Psoas muscle (tissue), 8 donors: ENCODE results near the gene PSMD10. TPM values are rescaled to one million over a fixed set of nuclear protein-coding genes. Genes with fewer than 3 reads are reported as not detected.

Experiments
- ATAC-seq, 4 donors: fragments of 200-7000 bp; cut with Tn5 transposase; one replicate each; pipeline ENCODE4 v1.9.1; 2020; ENCODE audit warnings: moderate library complexity in 3 of 4, mild to moderate bottlenecking in 2 of 4
- DNase-seq, 2 donors: peaks; one replicate each; pipeline ENCODE4 v3.0.0-alpha.2; 2020
- H3K27ac ChIP-seq: fragments of 200-600 bp; one replicate; pipeline ENCODE4 v1.8.0; 2022
- H3K27me3 ChIP-seq, 3 donors: fragments of 200-600 bp in 1 of 3; one replicate each; pipeline versions ENCODE4 v1.6.1 to v1.8.0; 2013 to 2022; ENCODE audit warnings: low read length in 2 of 3, mild to moderate bottlenecking in 2 of 3, moderate library complexity in 1 of 3; ENCODE audit not compliant: insufficient read depth in 3 of 3
- H3K36me3 ChIP-seq, 2 donors: fragments of 200-600 bp in 1 of 2; one replicate each; pipeline versions ENCODE4 v1.6.1 to v1.8.0; 2013 to 2022; ENCODE audit warnings: low read depth in 1 of 2, mild to moderate bottlenecking in 1 of 2, moderate library complexity in 1 of 2; ENCODE audit not compliant: insufficient read depth in 1 of 2
- H3K4me1 ChIP-seq: fragments of 200-600 bp; one replicate; pipeline ENCODE4 v1.8.0; 2022
- H3K4me3 ChIP-seq: fragments of 200-600 bp; one replicate; pipeline ENCODE4 v1.8.0; 2022; ENCODE audit warnings: mild to moderate bottlenecking
- H3K9me3 ChIP-seq: fragments of 200-600 bp; one replicate; pipeline ENCODE4 v1.8.0; 2022
- CTCF ChIP-seq: fragments of 200-600 bp; IDR thresholded peaks from one replicate; pipeline ENCODE4 v1.8.0; 2022; ENCODE audit warnings: antibody characterized with exemption
- WGBS, 3 donors: extraction: QIAGEN DNeasy Blood & Tissue Kit; methylation state at CpG; one replicate each; pipeline versions ENCODE4 v1.1.6 to v1.1.7; 2013; 5-methylcytosine and 5-hydroxymethylcytosine counted together
- intact Hi-C, 2 donors: fragments of 100-400 bp; cut with DNase I; formaldehyde crosslinking; loops; one replicate each; pipeline versions ENCODE4 v1.11.0 to v1.14.2; 2022
- polyA plus RNA-seq, 3 donors: library from polyadenylated mRNA; stranded (reverse); fragments of 200-250 nt; gene quantifications; one replicate each; pipeline ENCODE4 v1.2.3, GENCODE V29; 2013
- total RNA-seq, 4 donors: library from RNA; stranded (reverse); fragmentation: NEBNext Ultra II Directional in 2 of 4; extraction: Animal tissue kit (Norgen Biotek cat#: 25700) in 2 of 4; gene quantifications; one replicate each; pipeline versions ENCODE4 v1.2.1 to v1.2.4, GENCODE V29; 2021 to 2023
- donor health status: healthy with polysubstance abuse.
- donor health status: DM: no; HTN: no; CAD: no; lungs with moderate emphysema.
- donor health status: Bipolar disorder and iron deficiency.
- donor health status: healthy.
- donor health status: DM: yes; HTN: yes; CAD: no.
- donor health status: DM: no; HTN: no; CAD: no.
- donor health status: DM: no; HTN: no; CAD: no.
- donor health status: DM: yes; HTN: yes; CAD: no.

PSMD10 gene
- total and polyA plus RNA-seq, 7 donors, result 11.3 to 37.0 (median 19.6) TPM

GRCh38 chrX:108088511-108088910 is 2.8 kb downstream of the PSMD10 start:
- no peak for DNase-seq
- TF ChIP-seq CTCF, result no peak
- no peak overlapping the region for H3K27ac ChIP-seq
- no peaks in the 10 kb centered on the region for H3K4me1 ChIP-seq
- H3K9me3 ChIP-seq, result no peaks in the 10 kb centered on the region
- 69 to 100% (median 85%) methylated on average over 1 of the region's 1 CpG for WGBS, 3 donors
- no peak for ATAC-seq
- intact Hi-C loops, result no loop called here
- peaks cover 0 to 8% (median 0%) of the 10 kb centered on the region in 3 donors for H3K27me3 ChIP-seq
- H3K36me3 ChIP-seq, result peaks cover 0 to 46% of the 10 kb centered on the region in 2 donors
- H3K4me3 ChIP-seq, result no peak overlapping the region

DNA sequence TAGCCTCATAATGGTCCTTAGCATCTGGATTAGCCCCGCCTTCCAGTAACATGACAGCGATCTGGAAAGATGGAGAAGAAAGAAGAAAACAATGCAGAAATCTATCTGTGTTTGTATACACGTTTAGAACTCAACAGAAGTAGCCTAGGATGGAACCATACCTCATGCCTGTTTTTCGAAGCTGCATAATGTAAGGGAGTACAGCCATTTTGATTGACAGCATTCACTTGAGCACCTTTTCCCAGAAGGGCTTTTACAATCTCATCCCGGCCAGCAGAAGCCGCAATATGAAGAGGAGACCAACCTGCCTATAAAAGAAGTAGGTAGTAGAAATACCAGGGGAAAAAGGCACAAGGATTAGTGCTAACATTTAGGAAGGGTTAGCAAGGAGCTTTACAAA is 3.5 kb downstream of the PSMD10 start:
- DNase-seq, result no peak
- Histone ChIP-seq H3K27me3 (peaks cover 0 to 8% (median 0%) of the 10 kb centered on the region in 3 donors), H3K9me3 (no peaks in the 10 kb centered on the region), H3K4me1 (no peaks in the 10 kb centered on the region), H3K36me3 (peaks cover 0 to 47% of the 10 kb centered on the region in 2 donors), H3K27ac (no peak overlapping the region), H3K4me3 (no peak overlapping the region)
- no peak for TF ChIP-seq CTCF
- no peak for ATAC-seq
- 63 to 96% (median 92%) methylated on average over 6 of the region's 6 CpGs for WGBS, 3 donors
- intact Hi-C loops, result no loop called here

GRCh38 chrX:108081110-108081509 is 10.2 kb downstream of the PSMD10 start:
- peaks cover 0 to 11% (median 0%) of the 10 kb centered on the region in 3 donors for H3K27me3 ChIP-seq
- intact Hi-C loops, result no loop called here
- H3K9me3 ChIP-seq, result no peaks in the 10 kb centered on the region
- H3K4me1 ChIP-seq, result no peaks in the 10 kb centered on the region
- 93 to 95% (median 94%) methylated on average over 2 of the region's 2 CpGs for WGBS, 3 donors
- no peak for DNase-seq
- no peak overlapping the region for H3K4me3 ChIP-seq
- no peak for ATAC-seq
- no peak for TF ChIP-seq CTCF
- peaks cover 0 to 27% of the 10 kb centered on the region in 2 donors for H3K36me3 ChIP-seq
- no peak overlapping the region for H3K27ac ChIP-seq

DNA sequence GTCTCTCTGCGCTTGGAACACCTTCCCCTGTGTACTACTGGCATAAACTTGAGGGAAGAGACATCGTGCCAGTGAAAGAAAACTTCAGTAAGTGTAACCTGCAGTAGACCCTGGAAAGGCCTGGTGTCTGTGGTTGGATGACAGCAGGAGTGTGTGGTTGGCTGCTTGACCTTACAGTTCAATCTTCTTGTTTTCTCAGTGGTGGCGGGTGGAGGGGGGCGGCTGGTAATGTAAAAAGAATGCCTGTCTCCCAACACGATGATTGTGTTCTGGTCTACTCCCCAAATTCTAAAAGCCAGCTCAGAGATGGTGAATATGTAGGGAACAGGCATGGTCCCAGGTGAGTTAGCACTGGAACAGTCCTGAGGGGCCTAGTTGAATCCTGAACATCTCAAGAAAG is 18.6 kb downstream of the PSMD10 start:
- H3K27me3 ChIP-seq, result peaks cover 0 to 21% (median 0%) of the 10 kb centered on the region in 3 donors
- H3K27ac ChIP-seq, result no peak overlapping the region
- H3K4me3 ChIP-seq, result no peak overlapping the region
- H3K9me3 ChIP-seq, result no peaks in the 10 kb centered on the region
- H3K4me1 ChIP-seq, result no peaks in the 10 kb centered on the region
- TF ChIP-seq CTCF, result no peak
- ATAC-seq (no peak), DNase-seq (no peak)
- intact Hi-C loops, result loop anchor here (2.0 to 10.0 kb wide), 3 partner anchors 54 to 418 kb away; no protein-coding TSS in a partner anchor
- H3K36me3 ChIP-seq, result no peaks in the 10 kb centered on the region
- 75 to 83% (median 80%) methylated on average over 5 of the region's 5 CpGs for WGBS, 3 donors

- intact Hi-C loops, result loop anchor here (5.0 to 10.0 kb wide), 2 partner anchors 54 to 417 kb away; no protein-coding TSS in a partner anchor
- no peaks in the 10 kb centered on the region for H3K36me3 ChIP-seq
- TF ChIP-seq CTCF, result no peak
- no peak for DNase-seq
- no peaks in the 10 kb centered on the region for H3K4me1 ChIP-seq
- H3K27me3 ChIP-seq, result peaks cover 0 to 32% (median 0%) of the 10 kb centered on the region in 3 donors
- no peak overlapping the region for H3K27ac ChIP-seq
- no peaks in the 10 kb centered on the region for H3K9me3 ChIP-seq
- 76 to 100% (median 97%) methylated on average over 1 of the region's 1 CpG for WGBS, 3 donors
- H3K4me3 ChIP-seq, result no peak overlapping the region
- ATAC-seq, result no peak
These were observed 19.8 kb downstream of the PSMD10 start for GRCh38 chrX:108071578-108071977.
